ENCODE data around the gene UBE2D4.

DNA sequence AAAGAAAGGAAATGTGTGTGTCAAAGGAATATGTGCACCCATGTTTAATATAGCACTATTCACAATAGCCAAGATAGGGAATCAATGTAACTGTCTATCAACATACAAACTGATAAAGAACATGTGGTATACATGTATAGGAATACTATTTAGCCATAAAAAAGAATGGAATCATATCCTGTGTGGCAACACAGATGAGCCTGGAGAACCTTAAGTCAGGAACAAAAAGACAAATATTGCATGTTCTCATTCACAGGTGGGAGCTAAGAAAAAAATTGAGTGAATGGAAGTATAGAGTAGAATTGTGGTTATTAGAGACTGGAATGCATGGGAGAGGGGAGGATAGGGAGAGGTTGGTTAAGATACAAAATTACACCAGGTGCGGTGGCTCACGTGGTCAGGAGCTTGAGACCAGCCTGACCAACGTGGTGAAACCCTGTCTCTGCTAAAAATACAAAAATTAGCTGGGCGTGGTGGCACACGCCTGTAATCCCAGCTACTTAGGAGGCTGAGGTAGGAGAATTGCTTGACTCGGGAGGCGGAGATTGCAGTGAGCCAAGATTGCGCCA, 30.3 kb upstream of the UBE2D4 start:
- TF ChIP-seq, protein P1, sequence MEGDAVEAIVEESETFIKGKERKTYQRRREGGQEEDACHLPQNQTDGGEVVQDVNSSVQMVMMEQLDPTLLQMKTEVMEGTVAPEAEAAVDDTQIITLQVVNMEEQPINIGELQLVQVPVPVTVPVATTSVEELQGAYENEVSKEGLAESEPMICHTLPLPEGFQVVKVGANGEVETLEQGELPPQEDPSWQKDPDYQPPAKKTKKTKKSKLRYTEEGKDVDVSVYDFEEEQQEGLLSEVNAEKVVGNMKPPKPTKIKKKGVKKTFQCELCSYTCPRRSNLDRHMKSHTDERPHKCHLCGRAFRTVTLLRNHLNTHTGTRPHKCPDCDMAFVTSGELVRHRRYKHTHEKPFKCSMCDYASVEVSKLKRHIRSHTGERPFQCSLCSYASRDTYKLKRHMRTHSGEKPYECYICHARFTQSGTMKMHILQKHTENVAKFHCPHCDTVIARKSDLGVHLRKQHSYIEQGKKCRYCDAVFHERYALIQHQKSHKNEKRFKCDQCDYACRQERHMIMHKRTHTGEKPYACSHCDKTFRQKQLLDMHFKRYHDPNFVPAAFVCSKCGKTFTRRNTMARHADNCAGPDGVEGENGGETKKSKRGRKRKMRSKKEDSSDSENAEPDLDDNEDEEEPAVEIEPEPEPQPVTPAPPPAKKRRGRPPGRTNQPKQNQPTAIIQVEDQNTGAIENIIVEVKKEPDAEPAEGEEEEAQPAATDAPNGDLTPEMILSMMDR (IDR thresholded peaks at IDR 0.05): no peak
- TF ChIP-seq EP300 (IDR thresholded peaks at IDR 0.05) (no peak), POLR2A (IDR thresholded peaks at IDR 0.05) (no peak)

All from tibial nerve (tissue), 4 donors.